WTC11 (cell line): ENCODE measurements around the gene ARHGEF35. TPM values are rescaled to one million over a fixed set of nuclear protein-coding genes. Genes with fewer than 3 reads are reported as not detected.

Experiments
- ATAC-seq: fragments of 200-7000 bp; cut with Tn5 transposase; 2 replicates; pipeline ENCODE4 v1.10.0; 2021; ENCODE audit warnings: mild to moderate bottlenecking, moderate library complexity
- CTCF ChIA-PET: fragments of 300-600 bp; sonication (Branson Sonifier 250); formaldehyde crosslinking; loops from one replicate; lab custom pipeline; 2021; ENCODE audit warnings: antibody characterized with exemption; lab: Charles Lee
- POLR2A ChIA-PET: fragments of 350-600 bp; sonication (Branson Sonifier 250); formaldehyde crosslinking; loops from one replicate; lab custom pipeline; 2021; ENCODE audit warnings: antibody characterized with exemption; lab: Charles Lee
- DNase-seq: peaks from one replicate; pipeline ENCODE4 v3.0.0; 2021; ENCODE audit warnings: low spot score
- H3K27ac Mint-ChIP-seq: 2 replicates; pipeline ENCODE4 v1.8.0; 2021; ENCODE audit warnings: mixed read lengths
- H3K27me3 Mint-ChIP-seq: 2 replicates; pipeline ENCODE4 v1.8.0; 2021; ENCODE audit warnings: low read depth, mild to moderate bottlenecking, moderate library complexity, mixed read lengths
- H3K36me3 Mint-ChIP-seq: 2 replicates; pipeline ENCODE4 v1.8.0; 2021; ENCODE audit warnings: mixed read lengths
- H3K4me1 Mint-ChIP-seq: 2 replicates; pipeline ENCODE4 v1.8.0; 2022; ENCODE audit warnings: mixed read lengths
- H3K4me3 Mint-ChIP-seq: 2 replicates; pipeline ENCODE4 v1.8.0; 2021; ENCODE audit warnings: mild to moderate bottlenecking, moderate library complexity, mixed read lengths
- H3K9me3 Mint-ChIP-seq: 2 replicates; pipeline ENCODE4 v1.8.0; 2021; ENCODE audit warnings: mixed read lengths
- CREB1 ChIP-seq: sonication (generic); formaldehyde crosslinking; IDR thresholded peaks from 2 replicates; pipeline ENCODE4 v1.8.0; 2023; ENCODE audit warnings: mild to moderate bottlenecking, missing genetic modification reagents
- GTF2I ChIP-seq: fragments of 250-450 bp; sonication (Bioruptor Pico); conservative IDR thresholded peaks from 2 replicates; pipeline ENCODE4 v1.4.0; 2021; ENCODE audit warnings: mild to moderate bottlenecking
- NFE2L1 ChIP-seq: sonication (generic); formaldehyde crosslinking; IDR thresholded peaks from 2 replicates; pipeline ENCODE4 v1.8.1; 2023; ENCODE audit warnings: missing genetic modification reagents
- OVOL2 ChIP-seq: fragments of 250-450 bp; sonication (Bioruptor Pico); IDR thresholded peaks from 2 replicates; pipeline ENCODE4 v1.9.0; 2021; ENCODE audit warnings: mild to moderate bottlenecking, borderline replicate concordance
- SMAD4 ChIP-seq: sonication (generic); formaldehyde crosslinking; IDR thresholded peaks from 2 replicates; pipeline ENCODE4 v1.8.0; 2022; ENCODE audit warnings: mild to moderate bottlenecking, missing genetic modification reagents
- ZNF121 ChIP-seq: sonication (generic); formaldehyde crosslinking; IDR thresholded peaks from 2 replicates; pipeline ENCODE4 v1.8.0; 2023; ENCODE audit warnings: missing genetic modification reagents
- ZNF138 ChIP-seq: sonication (generic); formaldehyde crosslinking; conservative IDR thresholded peaks from 2 replicates; pipeline ENCODE4 v1.8.1; 2022; ENCODE audit warnings: mild to moderate bottlenecking, moderate library complexity, missing genetic modification reagents
- ZNF232 ChIP-seq: sonication (generic); formaldehyde crosslinking; IDR thresholded peaks from 2 replicates; pipeline ENCODE4 v1.8.0; 2022; ENCODE audit warnings: mild to moderate bottlenecking, missing genetic modification reagents
- ZNF671 ChIP-seq: fragments of 250-450 bp; sonication (Bioruptor Pico); IDR thresholded peaks from 2 replicates; pipeline ENCODE4 v1.8.0; 2021; ENCODE audit warnings: mild to moderate bottlenecking
- total RNA-seq: library from RNA; stranded (reverse); gene quantifications from 3 replicates; pipeline ENCODE4 v1.2.3, GENCODE V29; 2021
- TF ChIP-seq, protein P1 (sequence below): fragments of 250-450 bp; sonication (Bioruptor Pico); IDR thresholded peaks from 2 replicates; pipeline ENCODE4 v1.9.0; 2021; ENCODE audit warnings: mild to moderate bottlenecking, borderline replicate concordance
- TF ChIP-seq, protein P2 (sequence below): sonication (generic); formaldehyde crosslinking; IDR thresholded peaks from 2 replicates; pipeline ENCODE4 v1.8.0; 2022; ENCODE audit warnings: mild to moderate bottlenecking, missing genetic modification reagents
- TF ChIP-seq, protein P3 (sequence below): sonication (generic); formaldehyde crosslinking; conservative IDR thresholded peaks from 2 replicates; pipeline ENCODE4 v1.8.1; 2022; ENCODE audit warnings: mild to moderate bottlenecking, missing genetic modification reagents
- TF ChIP-seq, protein P4 (sequence below): fragments of 200-600 bp; IDR thresholded peaks from 2 replicates; pipeline ENCODE4 v1.8.0; 2022; ENCODE audit warnings: antibody characterized with exemption
- TF ChIP-seq, protein P5 (sequence below): sonication (generic); formaldehyde crosslinking; IDR thresholded peaks from 2 replicates; pipeline ENCODE4 v1.8.1; 2022; ENCODE audit warnings: mild to moderate bottlenecking, missing genetic modification reagents, moderate library complexity, borderline replicate concordance

ARHGEF35 gene
- total RNA-seq, 1 experiment from 2014 or later = 28.1 TPM

DNA sequence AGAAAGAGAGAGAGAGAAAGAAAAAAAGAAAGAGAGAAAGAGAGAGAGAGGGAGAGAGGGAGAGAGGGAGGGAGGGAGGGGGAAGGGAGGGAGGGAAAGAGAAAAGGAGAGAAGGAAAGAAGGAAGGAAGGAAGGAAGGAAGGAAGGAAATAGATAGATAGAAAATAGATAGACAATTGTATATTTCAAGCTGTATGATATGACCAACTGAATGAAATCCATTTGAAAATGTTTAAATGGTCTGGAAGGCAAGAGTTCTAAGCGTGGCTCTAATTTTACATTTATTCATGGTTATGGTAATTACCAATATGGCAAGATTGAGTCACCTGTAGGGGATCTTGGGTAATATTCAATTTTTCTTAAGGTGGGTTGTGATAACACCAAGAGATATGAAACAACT lies 36.8 kb downstream of the ARHGEF35 start:
- no peak overlapping the region for H3K4me3 Mint-ChIP-seq
- no peak for TF ChIP-seq OVOL2 (CRISPR knock-in tag)
- no peak for ATAC-seq
- H3K27ac Mint-ChIP-seq = no peak overlapping the region
- DNase-seq = no peak
- ChIA-PET POLR2A (no interaction called here), CTCF (no interaction called here)
- H3K4me1 Mint-ChIP-seq = no peaks in the 10 kb centered on the region
- H3K9me3 Mint-ChIP-seq = peaks cover 15% of the 10 kb centered on the region
- no peaks in the 10 kb centered on the region for H3K27me3 Mint-ChIP-seq
- H3K36me3 Mint-ChIP-seq = 0 out of 2 replicates have a peak, but pooled peaks cover 4% of the 10 kb centered on the region

DNA sequence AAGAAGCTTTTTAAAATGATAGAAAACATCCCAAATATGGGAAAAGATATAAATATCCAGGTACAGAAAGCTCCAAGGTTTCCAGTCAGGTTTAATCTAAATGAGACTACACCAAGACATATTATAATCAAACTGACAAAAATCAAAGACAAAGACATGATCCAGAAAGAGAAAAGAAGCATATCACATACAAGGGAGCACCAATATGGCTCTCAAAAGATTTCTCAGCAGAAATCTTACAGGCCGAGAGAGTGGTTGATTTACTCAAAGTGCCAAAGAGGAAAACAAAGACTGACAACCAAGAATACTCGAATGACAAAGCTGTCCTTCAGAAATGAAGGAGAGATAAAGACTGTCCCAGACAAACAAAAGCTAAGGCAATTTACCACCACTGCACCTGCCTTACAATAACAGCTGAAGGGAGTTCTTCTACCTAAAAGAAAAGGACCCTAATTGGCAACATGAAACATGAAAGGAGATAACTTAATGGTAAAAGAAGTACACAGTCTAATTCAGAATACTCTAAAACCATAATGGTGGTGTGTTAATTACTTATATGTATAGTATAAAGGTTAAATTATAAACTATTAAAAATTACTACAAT lies 47.3 kb downstream of the ARHGEF35 start:
- H3K4me1 Mint-ChIP-seq = no peaks in the 10 kb centered on the region
- TF ChIP-seq ZNF232 (CRISPR knock-in tag) (no peak), GTF2I (CRISPR knock-in tag) (no peak), NFE2L1 (no peak), ZNF121 (CRISPR knock-in tag) (no peak), SMAD4 (no peak), ZNF671 (no peak), CREB1 (CRISPR knock-in tag) (no peak), ZNF138 (CRISPR knock-in tag) (no peak)
- TF ChIP-seq, protein P1, sequence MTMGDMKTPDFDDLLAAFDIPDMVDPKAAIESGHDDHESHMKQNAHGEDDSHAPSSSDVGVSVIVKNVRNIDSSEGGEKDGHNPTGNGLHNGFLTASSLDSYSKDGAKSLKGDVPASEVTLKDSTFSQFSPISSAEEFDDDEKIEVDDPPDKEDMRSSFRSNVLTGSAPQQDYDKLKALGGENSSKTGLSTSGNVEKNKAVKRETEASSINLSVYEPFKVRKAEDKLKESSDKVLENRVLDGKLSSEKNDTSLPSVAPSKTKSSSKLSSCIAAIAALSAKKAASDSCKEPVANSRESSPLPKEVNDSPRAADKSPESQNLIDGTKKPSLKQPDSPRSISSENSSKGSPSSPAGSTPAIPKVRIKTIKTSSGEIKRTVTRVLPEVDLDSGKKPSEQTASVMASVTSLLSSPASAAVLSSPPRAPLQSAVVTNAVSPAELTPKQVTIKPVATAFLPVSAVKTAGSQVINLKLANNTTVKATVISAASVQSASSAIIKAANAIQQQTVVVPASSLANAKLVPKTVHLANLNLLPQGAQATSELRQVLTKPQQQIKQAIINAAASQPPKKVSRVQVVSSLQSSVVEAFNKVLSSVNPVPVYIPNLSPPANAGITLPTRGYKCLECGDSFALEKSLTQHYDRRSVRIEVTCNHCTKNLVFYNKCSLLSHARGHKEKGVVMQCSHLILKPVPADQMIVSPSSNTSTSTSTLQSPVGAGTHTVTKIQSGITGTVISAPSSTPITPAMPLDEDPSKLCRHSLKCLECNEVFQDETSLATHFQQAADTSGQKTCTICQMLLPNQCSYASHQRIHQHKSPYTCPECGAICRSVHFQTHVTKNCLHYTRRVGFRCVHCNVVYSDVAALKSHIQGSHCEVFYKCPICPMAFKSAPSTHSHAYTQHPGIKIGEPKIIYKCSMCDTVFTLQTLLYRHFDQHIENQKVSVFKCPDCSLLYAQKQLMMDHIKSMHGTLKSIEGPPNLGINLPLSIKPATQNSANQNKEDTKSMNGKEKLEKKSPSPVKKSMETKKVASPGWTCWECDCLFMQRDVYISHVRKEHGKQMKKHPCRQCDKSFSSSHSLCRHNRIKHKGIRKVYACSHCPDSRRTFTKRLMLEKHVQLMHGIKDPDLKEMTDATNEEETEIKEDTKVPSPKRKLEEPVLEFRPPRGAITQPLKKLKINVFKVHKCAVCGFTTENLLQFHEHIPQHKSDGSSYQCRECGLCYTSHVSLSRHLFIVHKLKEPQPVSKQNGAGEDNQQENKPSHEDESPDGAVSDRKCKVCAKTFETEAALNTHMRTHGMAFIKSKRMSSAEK (CRISPR knock-in tag) = no peak
- TF ChIP-seq, protein P2, sequence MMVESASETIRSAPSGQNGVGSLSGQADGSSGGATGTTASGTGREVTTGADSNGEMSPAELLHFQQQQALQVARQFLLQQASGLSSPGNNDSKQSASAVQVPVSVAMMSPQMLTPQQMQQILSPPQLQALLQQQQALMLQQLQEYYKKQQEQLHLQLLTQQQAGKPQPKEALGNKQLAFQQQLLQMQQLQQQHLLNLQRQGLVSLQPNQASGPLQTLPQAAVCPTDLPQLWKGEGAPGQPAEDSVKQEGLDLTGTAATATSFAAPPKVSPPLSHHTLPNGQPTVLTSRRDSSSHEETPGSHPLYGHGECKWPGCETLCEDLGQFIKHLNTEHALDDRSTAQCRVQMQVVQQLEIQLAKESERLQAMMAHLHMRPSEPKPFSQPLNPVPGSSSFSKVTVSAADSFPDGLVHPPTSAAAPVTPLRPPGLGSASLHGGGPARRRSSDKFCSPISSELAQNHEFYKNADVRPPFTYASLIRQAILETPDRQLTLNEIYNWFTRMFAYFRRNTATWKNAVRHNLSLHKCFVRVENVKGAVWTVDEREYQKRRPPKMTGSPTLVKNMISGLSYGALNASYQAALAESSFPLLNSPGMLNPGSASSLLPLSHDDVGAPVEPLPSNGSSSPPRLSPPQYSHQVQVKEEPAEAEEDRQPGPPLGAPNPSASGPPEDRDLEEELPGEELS (CRISPR knock-in tag) = no peak
- TF ChIP-seq, protein P3, sequence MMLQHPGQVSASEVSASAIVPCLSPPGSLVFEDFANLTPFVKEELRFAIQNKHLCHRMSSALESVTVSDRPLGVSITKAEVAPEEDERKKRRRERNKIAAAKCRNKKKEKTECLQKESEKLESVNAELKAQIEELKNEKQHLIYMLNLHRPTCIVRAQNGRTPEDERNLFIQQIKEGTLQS (CRISPR knock-in tag) = no peak
- TF ChIP-seq, protein P4, sequence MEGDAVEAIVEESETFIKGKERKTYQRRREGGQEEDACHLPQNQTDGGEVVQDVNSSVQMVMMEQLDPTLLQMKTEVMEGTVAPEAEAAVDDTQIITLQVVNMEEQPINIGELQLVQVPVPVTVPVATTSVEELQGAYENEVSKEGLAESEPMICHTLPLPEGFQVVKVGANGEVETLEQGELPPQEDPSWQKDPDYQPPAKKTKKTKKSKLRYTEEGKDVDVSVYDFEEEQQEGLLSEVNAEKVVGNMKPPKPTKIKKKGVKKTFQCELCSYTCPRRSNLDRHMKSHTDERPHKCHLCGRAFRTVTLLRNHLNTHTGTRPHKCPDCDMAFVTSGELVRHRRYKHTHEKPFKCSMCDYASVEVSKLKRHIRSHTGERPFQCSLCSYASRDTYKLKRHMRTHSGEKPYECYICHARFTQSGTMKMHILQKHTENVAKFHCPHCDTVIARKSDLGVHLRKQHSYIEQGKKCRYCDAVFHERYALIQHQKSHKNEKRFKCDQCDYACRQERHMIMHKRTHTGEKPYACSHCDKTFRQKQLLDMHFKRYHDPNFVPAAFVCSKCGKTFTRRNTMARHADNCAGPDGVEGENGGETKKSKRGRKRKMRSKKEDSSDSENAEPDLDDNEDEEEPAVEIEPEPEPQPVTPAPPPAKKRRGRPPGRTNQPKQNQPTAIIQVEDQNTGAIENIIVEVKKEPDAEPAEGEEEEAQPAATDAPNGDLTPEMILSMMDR = no peak
- TF ChIP-seq, protein P5, sequence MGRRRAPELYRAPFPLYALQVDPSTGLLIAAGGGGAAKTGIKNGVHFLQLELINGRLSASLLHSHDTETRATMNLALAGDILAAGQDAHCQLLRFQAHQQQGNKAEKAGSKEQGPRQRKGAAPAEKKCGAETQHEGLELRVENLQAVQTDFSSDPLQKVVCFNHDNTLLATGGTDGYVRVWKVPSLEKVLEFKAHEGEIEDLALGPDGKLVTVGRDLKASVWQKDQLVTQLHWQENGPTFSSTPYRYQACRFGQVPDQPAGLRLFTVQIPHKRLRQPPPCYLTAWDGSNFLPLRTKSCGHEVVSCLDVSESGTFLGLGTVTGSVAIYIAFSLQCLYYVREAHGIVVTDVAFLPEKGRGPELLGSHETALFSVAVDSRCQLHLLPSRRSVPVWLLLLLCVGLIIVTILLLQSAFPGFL (CRISPR knock-in tag) = no peak
- TF ChIP-seq, all 79 proteins: peak for 0
- ATAC-seq (no peak), DNase-seq (no peak)
- no peak overlapping the region for H3K4me3 Mint-ChIP-seq
- H3K9me3 Mint-ChIP-seq = peaks cover 70% of the 10 kb centered on the region
- H3K36me3 Mint-ChIP-seq = peaks cover 31% of the 10 kb centered on the region
- peaks cover 4% of the 10 kb centered on the region; the same call in 1 of the 2 replicates for H3K27me3 Mint-ChIP-seq
- POLR2A ChIA-PET = no interaction called here
- no peak overlapping the region for H3K27ac Mint-ChIP-seq
- CTCF ChIA-PET = interaction anchor here (1.4 kb wide), 1 partner anchor 21 kb away, joined by 4 read pairs; no protein-coding TSS in a partner anchor
